ENCODE measurements around the gene WWOX. TPM values are rescaled to one million over a fixed set of nuclear protein-coding genes. Genes with fewer than 3 reads are reported as not detected.

The WWOX gene
- polyA plus RNA-seq, 2 of the 4 experiments (the other 2 are of a cell fraction) = 16.0 to 17.2 TPM

GRCh38 chr16:79001156-79001967, 901.9 kb downstream of the WWOX start:
- H3K9me3 ChIP-seq = no peaks in the 10 kb centered on the region
- TF ChIP-seq ZFP36 (IDR thresholded peaks at IDR 0.05; ENCODE audit: borderline replicate concordance, partially characterized antibody) (no peak), ZC3H11A (IDR thresholded peaks at IDR 0.05) (no peak), USF2 (IDR thresholded peaks at IDR 0.05) (no peak), MYC (IDR thresholded peaks at IDR 0.05; ENCODE audit: borderline replicate concordance, low read length) (no peak), TFCP2L1 (CRISPR knock-in tag; IDR thresholded peaks at IDR 0.05) (no peak), HEYL (CRISPR knock-in tag; IDR thresholded peaks at IDR 0.05) (no peak), KDM5A (IDR thresholded peaks at IDR 0.05) (no peak), POLR2A (IDR thresholded peaks at IDR 0.05; ENCODE audit: low read length) (no peak), EP300 (IDR thresholded peaks at IDR 0.05) (no peak), CBX2 (IDR thresholded peaks at IDR 0.05; ENCODE audit: borderline replicate concordance, low read depth) (no peak), CHD2 (IDR thresholded peaks at IDR 0.05; ENCODE audit: low read length, partially characterized antibody) (no peak)
- TF ChIP-seq, protein P1, sequence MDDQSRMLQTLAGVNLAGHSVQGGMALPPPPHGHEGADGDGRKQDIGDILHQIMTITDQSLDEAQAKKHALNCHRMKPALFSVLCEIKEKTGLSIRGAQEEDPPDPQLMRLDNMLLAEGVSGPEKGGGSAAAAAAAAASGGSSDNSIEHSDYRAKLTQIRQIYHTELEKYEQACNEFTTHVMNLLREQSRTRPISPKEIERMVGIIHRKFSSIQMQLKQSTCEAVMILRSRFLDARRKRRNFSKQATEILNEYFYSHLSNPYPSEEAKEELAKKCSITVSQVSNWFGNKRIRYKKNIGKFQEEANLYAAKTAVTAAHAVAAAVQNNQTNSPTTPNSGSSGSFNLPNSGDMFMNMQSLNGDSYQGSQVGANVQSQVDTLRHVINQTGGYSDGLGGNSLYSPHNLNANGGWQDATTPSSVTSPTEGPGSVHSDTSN (IDR thresholded peaks at IDR 0.05) = no peak
- POLR2A ChIA-PET = no interaction called here
- no peak overlapping the region for H3K4me3 ChIP-seq
- DNase-seq (ENCODE audit: low read depth in 1 of 2, low spot score in 1 of 2) (no peak), ATAC-seq (no peak), FAIRE-seq (no peak)
- H3K4me2 ChIP-seq = no peak overlapping the region
- no peaks in the 10 kb centered on the region for H3K4me1 ChIP-seq
- CTCF ChIA-PET = no interaction called here
- no peak overlapping the region for H3K27ac ChIP-seq
- 29% methylated on average over 10 of the region's 10 CpGs for WGBS (ENCODE audit: missing lambda C conversion rate)

DNA sequence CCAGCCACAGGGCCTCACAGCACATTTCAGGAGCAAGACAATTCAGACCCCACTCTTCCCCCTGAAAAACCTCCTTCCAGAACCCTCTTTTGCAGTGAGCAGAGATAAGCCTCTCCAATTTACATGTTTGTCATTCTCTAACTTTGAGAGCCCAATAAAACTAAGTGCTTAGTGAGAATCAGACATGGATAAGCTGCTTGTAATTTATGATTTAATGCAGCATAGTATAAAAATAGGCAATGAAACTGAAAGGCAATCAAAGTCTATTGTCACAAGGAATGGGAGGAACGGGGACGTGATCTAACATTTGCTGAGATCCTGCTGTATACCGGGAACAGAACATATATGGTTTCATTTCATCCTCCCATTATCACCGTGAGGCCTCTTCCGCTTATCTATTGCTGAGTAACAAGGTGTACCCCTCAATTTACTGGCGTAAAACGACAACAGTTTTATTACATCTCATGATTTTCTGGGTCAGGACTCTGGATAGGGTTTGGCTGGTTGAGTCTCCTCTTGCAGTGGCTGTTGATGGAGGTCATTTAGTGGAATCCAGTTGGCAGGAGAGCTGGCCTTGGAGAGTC, 903.7 kb downstream of the WWOX start:
- no peak for FAIRE-seq
- no peak for DNase-seq (ENCODE audit: low read depth in 1 of 2, low spot score in 1 of 2)
- ChIA-PET CTCF (no interaction called here), POLR2A (no interaction called here)
- H3K9me3 ChIP-seq = no peaks in the 10 kb centered on the region
- no peaks in the 10 kb centered on the region for H3K4me1 ChIP-seq
- WGBS (ENCODE audit: missing lambda C conversion rate) = 54% methylated on average over 7 of the region's 7 CpGs
- ATAC-seq = no peak
- no peak for TF ChIP-seq NFE2L2 (conservative IDR thresholded peaks at IDR 0.05; ENCODE audit: low read length)
- no peak for TF ChIP-seq JUNB (IDR thresholded peaks at IDR 0.05)
- no peak for TF ChIP-seq ZSCAN20 (CRISPR knock-in tag; IDR thresholded peaks at IDR 0.05)
- TF ChIP-seq, protein P2, sequence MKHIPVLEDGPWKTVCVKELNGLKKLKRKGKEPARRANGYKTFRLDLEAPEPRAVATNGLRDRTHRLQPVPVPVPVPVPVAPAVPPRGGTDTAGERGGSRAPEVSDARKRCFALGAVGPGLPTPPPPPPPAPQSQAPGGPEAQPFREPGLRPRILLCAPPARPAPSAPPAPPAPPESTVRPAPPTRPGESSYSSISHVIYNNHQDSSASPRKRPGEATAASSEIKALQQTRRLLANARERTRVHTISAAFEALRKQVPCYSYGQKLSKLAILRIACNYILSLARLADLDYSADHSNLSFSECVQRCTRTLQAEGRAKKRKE (CRISPR knock-in tag; IDR thresholded peaks at IDR 0.05; ENCODE audit: low read depth) = no peak
- TF ChIP-seq RFX5 (IDR thresholded peaks at IDR 0.05) = no peak
- TF ChIP-seq ZC3H11A (IDR thresholded peaks at IDR 0.05) = no peak
- TF ChIP-seq HEYL (CRISPR knock-in tag; IDR thresholded peaks at IDR 0.05) = no peak
- TF ChIP-seq, protein P3, sequence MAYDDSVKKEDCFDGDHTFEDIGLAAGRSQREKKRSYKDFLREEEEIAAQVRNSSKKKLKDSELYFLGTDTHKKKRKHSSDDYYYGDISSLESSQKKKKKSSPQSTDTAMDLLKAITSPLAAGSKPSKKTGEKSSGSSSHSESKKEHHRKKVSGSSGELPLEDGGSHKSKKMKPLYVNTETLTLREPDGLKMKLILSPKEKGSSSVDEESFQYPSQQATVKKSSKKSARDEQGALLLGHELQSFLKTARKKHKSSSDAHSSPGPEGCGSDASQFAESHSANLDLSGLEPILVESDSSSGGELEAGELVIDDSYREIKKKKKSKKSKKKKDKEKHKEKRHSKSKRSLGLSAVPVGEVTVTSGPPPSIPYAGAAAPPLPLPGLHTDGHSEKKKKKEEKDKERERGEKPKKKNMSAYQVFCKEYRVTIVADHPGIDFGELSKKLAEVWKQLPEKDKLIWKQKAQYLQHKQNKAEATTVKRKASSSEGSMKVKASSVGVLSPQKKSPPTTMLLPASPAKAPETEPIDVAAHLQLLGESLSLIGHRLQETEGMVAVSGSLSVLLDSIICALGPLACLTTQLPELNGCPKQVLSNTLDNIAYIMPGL (CRISPR knock-in tag; IDR thresholded peaks at IDR 0.05; ENCODE audit: borderline replicate concordance) = no peak
- TF ChIP-seq, protein P4, sequence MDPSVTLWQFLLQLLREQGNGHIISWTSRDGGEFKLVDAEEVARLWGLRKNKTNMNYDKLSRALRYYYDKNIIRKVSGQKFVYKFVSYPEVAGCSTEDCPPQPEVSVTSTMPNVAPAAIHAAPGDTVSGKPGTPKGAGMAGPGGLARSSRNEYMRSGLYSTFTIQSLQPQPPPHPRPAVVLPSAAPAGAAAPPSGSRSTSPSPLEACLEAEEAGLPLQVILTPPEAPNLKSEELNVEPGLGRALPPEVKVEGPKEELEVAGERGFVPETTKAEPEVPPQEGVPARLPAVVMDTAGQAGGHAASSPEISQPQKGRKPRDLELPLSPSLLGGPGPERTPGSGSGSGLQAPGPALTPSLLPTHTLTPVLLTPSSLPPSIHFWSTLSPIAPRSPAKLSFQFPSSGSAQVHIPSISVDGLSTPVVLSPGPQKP (IDR thresholded peaks at IDR 0.05; ENCODE audit: low read depth, low read length) = no peak
- no peak for TF ChIP-seq RARB (CRISPR knock-in tag; IDR thresholded peaks at IDR 0.05)
- no peak for TF ChIP-seq ZNF302 (CRISPR knock-in tag; IDR thresholded peaks at IDR 0.05)
- TF ChIP-seq RNF2 (IDR thresholded peaks at IDR 0.05; ENCODE audit: borderline replicate concordance, low read depth) = no peak
- no peak overlapping the region for H3K27ac ChIP-seq
- no peak overlapping the region for H3K4me3 ChIP-seq
- no peak overlapping the region for H3K4me2 ChIP-seq
